Mesothelial cell of epicardium (in vitro differentiated cells): ENCODE measurements around the gene PCSK2. TPM values are rescaled to one million over a fixed set of nuclear protein-coding genes. Genes with fewer than 3 reads are reported as not detected.

Experiments used
- DNase-seq, 2 experiments: peaks; one replicate each; pipeline ENCODE4 v3.0.0; 2021; ENCODE audit warnings: low spot score in 2 of 2; ENCODE audit not compliant: unreplicated experiment in 2 of 2
- H3K27ac Mint-ChIP-seq: 2 replicates; pipeline ENCODE4 v1.8.0; 2021; ENCODE audit warnings: mixed read lengths
- H3K27me3 Mint-ChIP-seq: 2 replicates; pipeline ENCODE4 v1.8.0; 2021; ENCODE audit warnings: low read depth, mixed read lengths
- H3K36me3 Mint-ChIP-seq: 2 replicates; pipeline ENCODE4 v1.8.0; 2021; ENCODE audit warnings: mixed read lengths
- H3K4me1 Mint-ChIP-seq: 2 replicates; pipeline ENCODE4 v1.8.0; 2021; ENCODE audit warnings: mixed read lengths
- H3K4me3 Mint-ChIP-seq: 2 replicates; pipeline ENCODE4 v1.8.0; 2021; ENCODE audit warnings: mild to moderate bottlenecking, moderate library complexity, mixed read lengths
- H3K9me3 Mint-ChIP-seq: 2 replicates; pipeline ENCODE4 v1.8.0; 2021; ENCODE audit warnings: mixed read lengths
- CTCF ChIP-seq: fragments of 200-600 bp; sonication (generic); IDR thresholded peaks from one replicate; pipeline ENCODE4 v1.5.0; 2021; ENCODE audit warnings: antibody characterized with exemption; ENCODE audit not compliant: unreplicated experiment
- total RNA-seq: library from RNA; stranded (reverse); gene quantifications from 3 replicates; pipeline ENCODE4 v1.2.1, GENCODE V29; 2021

The PCSK2 gene
- total RNA-seq, 1 donor from 2014 or later = 0.38 TPM

GRCh38 chr20:17228624-17229061 is 1.8 kb downstream of the PCSK2 start:
- no peaks in the 10 kb centered on the region for H3K36me3 Mint-ChIP-seq
- H3K9me3 Mint-ChIP-seq = no peaks in the 10 kb centered on the region
- peaks cover 98% of the 10 kb centered on the region for H3K27me3 Mint-ChIP-seq
- H3K27ac Mint-ChIP-seq = no peak overlapping the region
- DNase-seq = peak in 1 of 2 experiments; percentile 38
- no peak for TF ChIP-seq CTCF
- H3K4me3 Mint-ChIP-seq = no peak overlapping the region
- H3K4me1 Mint-ChIP-seq = peaks cover 20% of the 10 kb centered on the region

GRCh38 chr20:17229256-17229655 is 2.4 kb downstream of the PCSK2 start:
- DNase-seq = no peak
- Mint-ChIP-seq H3K4me1 (peaks cover 20% of the 10 kb centered on the region), H3K36me3 (no peaks in the 10 kb centered on the region), H3K27ac (no peak overlapping the region), H3K9me3 (no peaks in the 10 kb centered on the region), H3K27me3 (peaks cover 97% of the 10 kb centered on the region), H3K4me3 (no peak overlapping the region)
- no peak for TF ChIP-seq CTCF

- H3K36me3 Mint-ChIP-seq = no peaks in the 10 kb centered on the region
- no peak for TF ChIP-seq CTCF
- H3K4me3 Mint-ChIP-seq = no peak overlapping the region
- H3K27me3 Mint-ChIP-seq = peaks cover 83% of the 10 kb centered on the region
- no peak overlapping the region for H3K27ac Mint-ChIP-seq
- H3K4me1 Mint-ChIP-seq = no peaks in the 10 kb centered on the region
- no peak for DNase-seq
- H3K9me3 Mint-ChIP-seq = no peaks in the 10 kb centered on the region
Measured at GRCh38 chr20:17233626-17234025, 6.8 kb downstream of the PCSK2 start.

- Mint-ChIP-seq H3K4me1 (no peaks in the 10 kb centered on the region), H3K4me3 (no peak overlapping the region), H3K27me3 (peaks cover 67% of the 10 kb centered on the region), H3K27ac (no peak overlapping the region), H3K36me3 (no peaks in the 10 kb centered on the region), H3K9me3 (no peaks in the 10 kb centered on the region)
- DNase-seq = no peak
- TF ChIP-seq CTCF = no peak
Measured at GRCh38 chr20:17236766-17237165, 9.9 kb downstream of the PCSK2 start.

GRCh38 chr20:17248224-17248623 is 21.4 kb downstream of the PCSK2 start:
- TF ChIP-seq CTCF = no peak
- Mint-ChIP-seq H3K27ac (no peak overlapping the region), H3K36me3 (no peaks in the 10 kb centered on the region), H3K4me1 (no peaks in the 10 kb centered on the region), H3K4me3 (no peak overlapping the region), H3K27me3 (peaks cover 29% of the 10 kb centered on the region), H3K9me3 (no peaks in the 10 kb centered on the region)
- DNase-seq = no peak

- Mint-ChIP-seq H3K9me3 (no peaks in the 10 kb centered on the region), H3K27me3 (peaks cover 52% of the 10 kb centered on the region), H3K4me1 (no peaks in the 10 kb centered on the region), H3K4me3 (no peak overlapping the region), H3K36me3 (no peaks in the 10 kb centered on the region), H3K27ac (no peak overlapping the region)
- no peak for DNase-seq
- TF ChIP-seq CTCF = no peak
Measured at GRCh38 chr20:17262786-17263185, 35.9 kb downstream of the PCSK2 start.
